SHP77 (cell line): Measurements from ENCODE around the gene EXPH5.
"Not testable (repeated sequence)": the region's sequence is repeated elsewhere in the genome, so short reads cannot be mapped to it uniquely, and the experiment has no call there.

ENCODE experiments used
- DNase-seq, 2 experiments: peaks; one replicate each; lab custom pipeline; 2025; lab: John Stamatoyannopoulos, UW

The EXPH5 gene

GRCh38 chr11:108599978-108600377, 6.4 kb upstream of the EXPH5 start:
- DNase-seq: no peak

GRCh38 chr11:108597736-108598355, 4.3 kb upstream of the EXPH5 start:
- no peak for DNase-seq

- DNase-seq: no peak
Measured at GRCh38 chr11:108596701-108597100, 3.1 kb upstream of the EXPH5 start.

- DNase-seq: no peak
Measured at GRCh38 chr11:108593923-108594434, 411 bp upstream of the EXPH5 start.

GRCh38 chr11:108592591-108593213, 866 bp downstream of the EXPH5 start:
- DNase-seq: peak in 1 of 2 experiments; percentile 12

GRCh38 chr11:108591893-108592292, 1.7 kb downstream of the EXPH5 start:
- DNase-seq: no peak

- peak in 1 of 2 experiments; percentile 5 for DNase-seq
Measured at GRCh38 chr11:108589136-108589535, 4.4 kb downstream of the EXPH5 start.

GRCh38 chr11:108588287-108588686, 5.3 kb downstream of the EXPH5 start:
- no peak for DNase-seq

GRCh38 chr11:108587109-108587508, 6.5 kb downstream of the EXPH5 start:
- DNase-seq: no peak

GRCh38 chr11:108586600-108586999, 7.0 kb downstream of the EXPH5 start:
- DNase-seq: no peak

- DNase-seq: not testable (repeated sequence)
Measured at GRCh38 chr11:108586185-108586584, 7.4 kb downstream of the EXPH5 start.

GRCh38 chr11:108584973-108585372, 8.6 kb downstream of the EXPH5 start:
- DNase-seq: no peak

GRCh38 chr11:108580645-108581044, 12.9 kb downstream of the EXPH5 start:
- no peak for DNase-seq

- no peak for DNase-seq
Measured at GRCh38 chr11:108580043-108580442, 13.5 kb downstream of the EXPH5 start.

GRCh38 chr11:108576523-108576922, 17.0 kb downstream of the EXPH5 start:
- no peak for DNase-seq

- no peak for DNase-seq
Measured at GRCh38 chr11:108574675-108575074, 18.9 kb downstream of the EXPH5 start.

GRCh38 chr11:108571001-108571400, 22.6 kb downstream of the EXPH5 start:
- no peak for DNase-seq

GRCh38 chr11:108569896-108570295, 23.7 kb downstream of the EXPH5 start:
- DNase-seq: no peak

- DNase-seq: no peak
Measured at GRCh38 chr11:108568195-108568858, 25.2 kb downstream of the EXPH5 start.

- DNase-seq: no peak
Measured at GRCh38 chr11:108565653-108566052, 27.9 kb downstream of the EXPH5 start.

- DNase-seq: no peak
Measured at GRCh38 chr11:108562746-108563581, 30.6 kb downstream of the EXPH5 start.

- no peak for DNase-seq
Measured at GRCh38 chr11:108561535-108561991, 32.0 kb downstream of the EXPH5 start.
